Measurements from ENCODE around the gene CAPN10. TPM values are rescaled to one million over a fixed set of nuclear protein-coding genes. Genes with fewer than 3 reads are reported as not detected.

Gene CAPN10
- total RNA-seq, 1 donor from 2014 or later: 61.8 TPM

- no peaks in the 10 kb centered on the region for H3K4me1 Mint-ChIP-seq
- CTCF ChIA-PET: no interaction called here
- no peak overlapping the region for H3K27ac Mint-ChIP-seq
- ATAC-seq (ENCODE audit: low read depth) (no peak), DNase-seq (no peak)
- intact Hi-C loops (cut with micrococcal nuclease): no loop called here
- peaks cover 7% of the 10 kb centered on the region for H3K27me3 Mint-ChIP-seq
- no peak for TF ChIP-seq CTCF (IDR thresholded peaks at IDR 0.05)
- H3K4me3 Mint-ChIP-seq: no peak overlapping the region
- H3K9me3 Mint-ChIP-seq: no peaks in the 10 kb centered on the region
- H3K36me3 Mint-ChIP-seq (ENCODE audit: low read depth): no peaks in the 10 kb centered on the region
- POLR2A ChIA-PET: no interaction called here
Measured at GRCh38 chr2:240643093-240643810, 56.7 kb downstream of the CAPN10 start.

- H3K27ac Mint-ChIP-seq: no peak overlapping the region
- ATAC-seq (ENCODE audit: low read depth): no peak
- POLR2A ChIA-PET: no interaction called here
Measured at GRCh38 chr2:240643811-240644150, 57.2 kb downstream of the CAPN10 start.

DNA sequence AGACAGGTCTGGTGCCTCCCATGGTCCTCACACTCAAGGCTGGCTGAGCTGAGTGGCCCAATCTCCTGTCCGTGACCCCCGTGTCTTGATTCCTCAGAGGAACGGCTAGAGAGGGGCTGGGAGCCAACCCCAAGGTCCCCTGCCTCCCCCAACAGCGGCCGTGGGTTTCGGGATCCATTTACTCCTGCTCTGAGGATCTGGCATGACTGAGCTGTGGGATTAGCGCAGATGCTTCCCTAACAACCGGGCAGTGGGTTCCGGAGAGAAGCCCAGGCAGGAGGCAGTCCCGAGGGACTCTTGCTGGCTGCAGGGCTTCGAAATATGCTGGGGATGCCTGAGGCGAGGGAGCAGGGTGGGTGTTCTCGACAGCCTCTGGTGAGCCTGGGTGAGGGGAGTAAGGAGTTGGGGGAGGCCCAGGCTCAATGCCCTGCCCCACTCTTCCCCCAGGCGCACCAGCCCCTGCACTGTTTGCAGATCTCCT is 57.7 kb downstream of the CAPN10 start:
- DNase-seq: no peak
- POLR2A ChIA-PET: no interaction called here
- Mint-ChIP-seq H3K27ac (no peak overlapping the region), H3K9me3 (no peaks in the 10 kb centered on the region), H3K4me1 (no peaks in the 10 kb centered on the region), H3K36me3 (ENCODE audit: low read depth) (no peaks in the 10 kb centered on the region), H3K27me3 (peaks cover 16% of the 10 kb centered on the region), H3K4me3 (no peak overlapping the region)
- ATAC-seq (ENCODE audit: low read depth): no peak
- CTCF ChIA-PET: no interaction called here
- no peak for TF ChIP-seq CTCF (IDR thresholded peaks at IDR 0.05)
- intact Hi-C loops (cut with micrococcal nuclease): no loop called here

More at GRCh38 chr2:240643811-240644150, 57.2 kb downstream of the CAPN10 start:
- peaks cover 11% of the 10 kb centered on the region for H3K27me3 Mint-ChIP-seq
- intact Hi-C loops (cut with micrococcal nuclease): no loop called here
- no peaks in the 10 kb centered on the region for H3K4me1 Mint-ChIP-seq
- no peak for DNase-seq
- CTCF ChIA-PET: no interaction called here
- no peaks in the 10 kb centered on the region for H3K36me3 Mint-ChIP-seq (ENCODE audit: low read depth)
- TF ChIP-seq CTCF (IDR thresholded peaks at IDR 0.05): no peak
- no peaks in the 10 kb centered on the region for H3K9me3 Mint-ChIP-seq
- no peak overlapping the region for H3K4me3 Mint-ChIP-seq

DNA sequence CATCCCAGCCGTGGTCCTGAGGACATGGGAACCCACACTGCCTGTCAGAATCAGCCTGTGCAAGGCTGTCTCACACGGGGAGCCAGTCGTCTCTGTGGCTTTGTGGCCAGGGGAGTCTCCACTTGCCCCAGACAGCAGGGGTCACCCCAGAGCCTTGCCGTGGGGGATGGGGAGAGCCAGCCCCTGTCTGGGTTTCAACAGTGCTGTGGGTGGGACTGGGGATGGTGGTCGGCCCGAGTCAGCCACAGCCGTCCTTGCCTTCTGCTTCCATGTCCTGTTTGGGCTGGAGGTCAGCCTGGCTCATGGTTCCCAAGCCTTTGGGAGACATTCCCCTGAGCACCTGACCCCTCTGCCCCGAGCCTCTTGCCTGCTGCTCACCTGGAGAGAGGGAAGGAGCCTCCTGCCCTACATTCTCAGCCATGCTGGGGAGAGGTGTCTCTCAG is 58.3 kb downstream of the CAPN10 start:
- Mint-ChIP-seq H3K9me3 (no peaks in the 10 kb centered on the region), H3K4me1 (no peaks in the 10 kb centered on the region), H3K27ac (no peak overlapping the region), H3K36me3 (ENCODE audit: low read depth) (no peaks in the 10 kb centered on the region), H3K27me3 (peaks cover 21% of the 10 kb centered on the region), H3K4me3 (no peak overlapping the region)
- intact Hi-C loops (cut with micrococcal nuclease): no loop called here
- CTCF ChIA-PET: no interaction called here
- no peak for DNase-seq
- no peak for TF ChIP-seq CTCF (IDR thresholded peaks at IDR 0.05)
- ATAC-seq (ENCODE audit: low read depth): no peak
- POLR2A ChIA-PET: no interaction called here

GRCh38 chr2:240645346-240645745 is 58.8 kb downstream of the CAPN10 start:
- Mint-ChIP-seq H3K4me1 (no peaks in the 10 kb centered on the region), H3K4me3 (no peak overlapping the region), H3K27me3 (peaks cover 23% of the 10 kb centered on the region), H3K27ac (no peak overlapping the region), H3K9me3 (no peaks in the 10 kb centered on the region), H3K36me3 (ENCODE audit: low read depth) (no peaks in the 10 kb centered on the region)
- CTCF ChIA-PET: no interaction called here
- no peak for DNase-seq
- intact Hi-C loops (cut with micrococcal nuclease): no loop called here
- no peak for ATAC-seq (ENCODE audit: low read depth)
- TF ChIP-seq CTCF (IDR thresholded peaks at IDR 0.05): no peak
- POLR2A ChIA-PET: no interaction called here

Measured in activated B cell treated with CpG ODN at 0.5 μM for 24 hours (primary cell).